GM19239 (cell line): ENCODE data around the gene IST1.
"Not testable (repeated sequence)": the region's sequence is repeated elsewhere in the genome, so short reads cannot be mapped to it uniquely, and the experiment has no call there.

Source experiments
- DNase-seq: peaks from one replicate; pipeline ENCODE4 v3.0.0; 2011; ENCODE audit warnings: low spot score; ENCODE audit not compliant: insufficient read length
- FAIRE-seq: peaks from 2 replicates; lab custom pipeline; 2011; peaks lifted over from hg19 to GRCh38; lab: Jason Lieb, UNC

Gene IST1

DNA sequence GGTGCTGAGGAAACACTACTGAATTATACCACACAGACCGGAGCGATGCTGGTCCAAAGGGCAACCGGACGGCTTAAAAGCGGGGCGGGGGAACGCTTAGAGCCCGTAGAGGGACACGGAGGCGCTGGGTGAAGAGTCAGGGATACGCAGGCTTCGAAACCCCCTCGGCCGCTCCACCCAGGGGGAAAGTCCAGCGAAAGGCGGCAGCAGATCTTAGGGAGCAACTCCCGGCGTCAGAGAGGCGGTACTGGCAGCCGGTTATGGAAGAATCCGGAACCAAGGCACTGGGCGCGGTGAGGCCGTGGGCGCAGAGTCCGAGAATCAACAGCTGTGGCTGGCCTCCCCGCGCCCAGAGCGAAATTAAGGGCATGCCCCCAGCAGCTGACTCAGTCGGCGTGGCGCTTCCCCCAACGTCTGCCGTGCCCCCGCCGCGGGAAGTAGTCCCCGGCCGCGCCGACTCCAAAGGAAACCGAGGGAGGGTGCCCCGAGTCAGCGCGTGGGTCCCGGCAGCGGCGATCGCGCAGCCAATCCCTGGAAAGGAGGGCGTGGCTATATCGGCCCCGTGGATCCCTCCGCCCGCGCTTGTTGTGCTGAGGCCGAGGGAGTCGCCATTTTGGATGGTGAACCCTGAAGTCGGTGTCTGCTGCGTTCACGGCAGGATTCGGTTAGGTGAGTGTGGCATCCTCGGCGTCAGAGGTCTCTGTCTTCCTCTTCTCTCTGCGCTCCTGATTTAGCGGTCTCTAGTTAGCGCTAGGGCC, at the start of gene IST1:
TSS of gene IST1 (plus strand) at position 611 of the 758 bp plus-strand sequence. CDS start 20,110 bp downstream, outside the sequence.
- DNase-seq: peak; percentile 91
- FAIRE-seq: peak; percentile 90

GRCh38 chr16:71845639-71846430, 49.5 kb upstream of the IST1 start, which contains the start of gene ATXN1L:
TSS of gene ATXN1L (plus strand) at chr16:71845976. CDS start at chr16:71849741, 3,765 bp downstream.
- peak; percentile 86 for FAIRE-seq

GRCh38 chr16:71846431-71846830, 48.9 kb upstream of the IST1 start:
- FAIRE-seq (peak; percentile 78), DNase-seq (no peak)

More at GRCh38 chr16:71845639-71846430, 49.5 kb upstream of the IST1 start, which contains the start of gene ATXN1L:
- peak; percentile 90 for DNase-seq

GRCh38 chr16:71847096-71847495, 48.2 kb upstream of the IST1 start:
- no peak for FAIRE-seq
- DNase-seq: no peak

DNA sequence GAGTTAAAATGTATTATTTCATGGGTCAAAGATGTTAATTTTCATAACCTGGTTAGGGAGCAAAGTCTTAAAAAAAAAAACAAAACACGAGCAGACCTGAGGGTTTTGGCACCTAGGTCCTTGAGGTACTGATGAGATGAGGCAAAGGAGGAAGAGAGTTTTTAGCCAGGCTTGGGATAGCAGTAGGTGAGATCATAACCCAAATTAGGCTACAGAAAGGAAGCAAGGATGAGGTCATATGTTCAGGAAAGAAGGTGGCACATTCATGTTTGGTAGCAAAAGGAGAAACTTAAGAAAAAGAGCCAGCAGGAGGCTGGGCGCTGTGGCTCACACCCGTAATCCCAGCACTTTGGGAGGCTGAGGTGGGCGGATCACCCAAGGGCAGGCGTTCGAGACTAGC, 46.7 kb upstream of the IST1 start:
- no peak for FAIRE-seq
- no peak for DNase-seq

- no peak for DNase-seq
Observed at GRCh38 chr16:71851746-71852145, 43.6 kb upstream of the IST1 start.

GRCh38 chr16:71852158-71852557, 43.2 kb upstream of the IST1 start:
- no peak for FAIRE-seq
- no peak for DNase-seq

More at GRCh38 chr16:71851746-71852145, 43.6 kb upstream of the IST1 start:
- FAIRE-seq: no peak

DNA sequence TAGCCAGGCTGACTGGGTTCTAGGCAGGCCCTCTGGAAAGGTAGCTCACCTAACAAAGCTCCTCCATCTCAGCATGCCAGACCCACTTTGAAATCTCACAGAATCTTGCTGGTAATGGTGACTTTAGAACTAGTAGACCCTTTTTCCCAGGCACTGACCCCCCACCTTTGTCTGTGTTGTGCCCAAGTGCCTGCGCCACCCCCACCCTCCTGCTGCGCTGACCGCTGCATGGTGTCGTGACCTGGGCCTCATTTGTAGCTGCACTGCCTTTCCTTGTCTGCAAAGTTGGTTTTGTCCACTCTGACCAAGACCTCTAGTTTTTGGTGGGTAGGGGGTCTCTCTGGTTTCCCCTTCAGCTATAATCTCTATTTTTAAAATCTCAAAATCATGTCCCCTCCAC, 42.8 kb upstream of the IST1 start:
- DNase-seq: no peak
- no peak for FAIRE-seq

DNA sequence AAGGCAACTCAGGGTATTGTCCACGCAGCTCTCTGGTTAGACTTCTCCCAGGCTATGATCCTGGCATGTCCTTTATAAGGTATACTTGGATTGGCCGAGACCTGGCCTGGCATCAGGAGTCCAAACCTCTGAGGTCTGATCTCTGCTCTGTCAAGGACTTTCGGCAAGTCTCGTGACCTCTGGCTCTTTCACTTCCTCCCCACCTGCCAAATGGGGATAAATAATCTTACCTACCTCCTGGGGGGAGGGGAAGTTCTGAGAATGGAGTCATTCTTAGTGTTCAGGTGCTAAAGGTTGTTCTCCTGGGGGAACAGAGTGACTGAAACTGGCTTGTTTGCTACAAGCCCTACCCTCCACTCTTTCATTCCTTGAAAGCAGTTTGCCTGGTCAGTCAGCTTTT, 41.9 kb upstream of the IST1 start:
- DNase-seq (peak; percentile 80), FAIRE-seq (peak; percentile 85)

DNA sequence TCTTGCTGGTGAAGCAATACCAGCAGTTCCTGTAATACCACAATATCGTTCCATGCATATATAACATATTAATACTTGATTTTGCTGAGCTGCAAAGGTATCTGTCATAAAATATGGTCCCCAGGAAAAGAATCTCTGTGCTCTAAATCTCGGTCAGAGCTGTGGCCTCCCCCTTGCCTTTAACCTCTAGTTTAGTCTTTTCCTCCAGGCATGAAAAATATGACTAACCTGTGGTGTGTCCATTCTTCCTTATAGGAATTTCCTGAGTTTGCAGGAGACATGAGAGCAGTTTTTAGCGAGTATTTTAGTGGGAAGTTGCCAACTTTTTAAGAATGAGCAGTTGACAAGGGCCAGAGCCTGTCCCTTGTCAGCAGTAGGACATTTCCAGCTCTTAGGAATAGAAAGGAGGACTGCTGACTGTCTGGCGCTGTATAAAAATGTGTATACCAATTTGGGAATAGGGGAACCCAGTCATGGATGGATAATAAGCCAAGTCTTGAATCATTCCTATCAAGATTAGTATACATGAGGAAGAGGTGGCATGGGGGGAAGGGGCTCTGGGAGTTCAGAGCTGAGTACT, 40.9 kb upstream of the IST1 start:
- FAIRE-seq (no peak), DNase-seq (no peak)

DNA sequence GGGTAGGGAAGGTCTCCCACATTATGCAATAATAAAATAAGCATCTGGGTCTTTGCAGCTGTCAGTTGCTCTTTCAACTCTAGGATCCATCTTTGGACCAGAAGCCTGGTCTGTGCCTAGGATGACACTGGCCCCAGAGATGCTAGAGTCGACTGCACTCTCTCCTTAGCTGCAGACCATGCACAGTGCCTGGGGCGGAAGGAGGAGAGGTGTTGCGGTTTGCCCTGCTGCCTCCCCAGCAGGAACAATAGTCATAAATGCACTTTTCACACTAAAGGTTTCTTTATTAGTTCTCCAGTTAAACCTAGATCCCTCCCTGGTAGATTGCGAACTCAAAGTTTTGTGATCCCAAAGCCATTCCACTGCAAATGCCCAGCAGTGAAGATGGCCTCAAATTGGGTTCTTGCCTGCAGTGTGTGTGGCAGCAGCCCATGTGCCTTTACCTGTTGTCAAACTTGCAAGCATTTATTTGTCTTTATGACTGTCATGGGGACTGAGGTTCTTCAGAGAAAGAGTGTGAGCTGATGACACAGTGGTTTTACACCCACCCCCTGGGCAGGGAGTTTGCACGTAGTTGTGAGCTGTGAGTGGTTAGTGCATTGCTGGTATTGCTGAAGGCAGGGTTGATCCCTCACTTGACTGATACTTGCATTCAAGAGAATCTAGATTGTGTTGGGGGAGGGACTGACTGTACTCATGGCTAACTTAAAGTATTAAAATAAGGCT, 39.2 kb upstream of the IST1 start:
- FAIRE-seq: no peak
- DNase-seq: no peak

GRCh38 chr16:71859762-71860521, 35.4 kb upstream of the IST1 start:
- FAIRE-seq: no peak
- DNase-seq: no peak

DNA sequence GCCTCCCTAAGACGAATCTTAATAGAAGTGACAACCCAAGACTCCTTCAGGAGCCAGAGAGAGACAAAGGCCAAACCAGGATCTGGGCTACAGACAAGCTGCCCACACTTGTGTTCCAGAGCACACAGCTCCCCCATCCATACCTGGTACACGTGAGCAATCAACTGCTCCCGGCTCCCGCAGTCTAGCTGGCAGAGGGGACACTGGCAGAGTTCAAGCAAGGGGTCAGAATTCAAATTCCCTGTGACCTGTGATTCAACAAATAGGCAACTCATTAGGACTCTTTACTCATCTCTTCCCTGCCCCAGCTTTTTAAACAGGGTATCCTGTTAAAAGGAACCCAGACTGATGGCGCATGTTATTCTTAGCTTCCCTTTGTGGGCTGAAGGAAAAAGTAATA, 31.3 kb upstream of the IST1 start:
- no peak for DNase-seq
- no peak for FAIRE-seq

DNA sequence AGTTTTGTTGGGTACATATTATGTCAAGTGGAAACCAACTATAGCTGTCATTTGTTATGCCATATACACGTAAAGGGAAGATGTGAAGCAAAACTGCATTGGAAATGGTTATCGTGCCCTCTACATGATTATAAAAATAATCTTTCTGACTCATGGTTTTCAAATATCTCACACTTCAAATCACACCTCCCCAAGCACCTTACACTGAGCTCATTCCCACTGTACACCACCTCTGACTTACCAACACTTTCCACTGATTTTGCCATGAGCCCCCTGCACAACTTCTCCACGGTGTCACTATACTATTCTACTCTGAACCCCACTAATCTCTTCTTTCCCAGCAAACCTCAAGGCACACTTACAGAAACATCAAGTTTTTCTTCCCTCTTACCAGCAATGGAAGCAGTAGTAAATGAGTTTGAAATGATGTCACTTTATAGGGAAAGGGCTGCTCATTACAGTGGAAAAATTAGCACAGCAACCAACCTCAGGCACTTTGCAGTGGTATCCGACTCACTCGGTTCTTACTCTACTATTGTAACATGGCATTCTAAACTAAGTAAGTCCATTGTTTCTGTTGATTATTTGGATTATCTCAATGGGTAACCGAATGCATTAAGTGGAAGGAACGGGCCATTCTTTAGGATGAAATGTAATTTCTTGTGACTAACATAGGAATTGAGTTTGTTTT, 30.0 kb upstream of the IST1 start:
- FAIRE-seq (no peak), DNase-seq (no peak)

DNA sequence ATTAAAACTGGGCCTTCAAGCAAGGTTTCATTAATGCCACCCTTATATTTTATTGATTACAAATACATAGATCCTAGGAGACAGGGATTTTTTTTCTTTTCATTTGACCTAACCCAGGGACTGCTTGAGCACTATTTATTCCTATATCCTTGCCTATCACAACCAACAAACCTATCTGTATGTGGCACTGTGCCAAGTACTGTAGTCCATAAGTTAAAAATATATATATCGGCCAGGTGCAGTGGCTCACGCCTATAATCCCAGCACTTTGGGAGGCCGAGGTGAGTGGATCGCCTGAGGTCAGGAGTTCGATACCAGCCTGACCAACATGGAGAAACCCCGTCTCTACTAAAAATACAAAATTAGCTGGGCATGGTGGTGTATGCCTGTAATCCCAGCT, 28.2 kb upstream of the IST1 start:
- DNase-seq, FAIRE-seq: not testable (repeated sequence)

DNA sequence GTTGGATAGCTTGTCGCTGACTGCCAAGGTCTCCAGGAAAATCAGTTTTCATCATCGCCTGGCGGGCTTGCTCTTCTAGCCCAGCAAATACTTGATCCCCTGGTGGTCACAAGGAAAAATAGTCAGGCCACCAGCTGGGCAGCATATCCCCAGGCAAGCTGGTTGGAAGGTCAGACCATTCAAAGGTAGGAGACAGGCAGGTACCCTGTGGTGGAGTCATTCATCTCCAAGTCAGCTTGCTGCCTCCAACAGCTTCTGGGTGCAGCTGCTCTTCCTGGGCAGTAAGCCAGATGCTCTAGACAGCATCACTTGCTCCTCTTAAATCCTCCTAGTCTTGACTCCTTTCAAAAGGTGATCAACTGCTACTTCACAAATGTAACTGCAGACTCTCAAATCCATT, 27.4 kb upstream of the IST1 start:
- FAIRE-seq (no peak), DNase-seq (no peak)

DNA sequence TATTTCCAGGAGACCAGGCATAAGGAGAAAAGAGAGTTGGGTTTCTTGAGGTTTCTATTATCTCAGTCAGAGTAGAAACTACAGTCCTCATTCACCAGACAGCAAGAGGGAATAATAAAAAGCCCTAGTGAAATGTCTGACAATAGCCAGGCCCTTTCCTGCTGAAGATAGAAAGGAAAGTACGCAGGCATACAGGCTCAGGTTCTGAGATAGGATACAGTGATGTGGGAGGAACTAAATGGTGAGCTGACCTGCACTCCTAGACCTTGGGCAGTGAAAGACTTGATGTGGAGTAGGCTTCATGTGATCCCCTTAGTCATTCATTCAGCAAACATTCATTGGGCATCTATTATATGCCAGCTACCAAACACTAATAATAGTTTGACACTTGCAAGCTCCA, 26.2 kb upstream of the IST1 start:
- DNase-seq (no peak), FAIRE-seq (no peak)

GRCh38 chr16:71870818-71871217, 24.5 kb upstream of the IST1 start:
- DNase-seq: no peak
- no peak for FAIRE-seq

DNA sequence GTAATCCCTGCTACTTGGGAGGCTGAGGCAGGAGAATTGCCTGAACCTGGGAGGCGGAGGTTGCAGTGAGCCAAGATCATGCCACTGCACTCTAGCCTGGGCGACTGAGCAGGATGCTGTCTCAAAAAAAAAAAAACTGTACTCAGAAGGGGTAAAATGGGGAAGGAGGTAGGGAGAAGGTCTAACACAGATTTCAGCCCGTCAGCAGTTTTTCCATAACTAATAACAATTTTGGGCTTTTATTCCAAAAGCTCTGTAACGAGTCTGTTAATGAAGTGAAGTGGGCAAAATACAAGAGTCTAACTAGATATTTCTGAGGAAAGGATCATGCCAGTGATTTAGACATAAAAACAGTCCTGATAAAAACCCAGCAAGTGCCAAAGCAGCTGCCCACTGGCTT, 22.1 kb upstream of the IST1 start:
- no peak for FAIRE-seq
- DNase-seq: no peak
